WTC11 (cell line): ENCODE measurements around the gene BZW2.

Experiments used
- CREM ChIP-seq: sonication (generic); formaldehyde crosslinking; IDR thresholded peaks from 2 replicates; pipeline ENCODE4 v1.8.1; 2022; ENCODE audit warnings: mild to moderate bottlenecking, missing genetic modification reagents, moderate library complexity
- CTCF ChIP-seq: fragments of 200-600 bp; IDR thresholded peaks from 2 replicates; pipeline ENCODE4 v1.8.0; 2022; ENCODE audit warnings: antibody characterized with exemption
- FOXJ3 ChIP-seq: sonication (generic); formaldehyde crosslinking; IDR thresholded peaks from 2 replicates; pipeline ENCODE4 v1.9.0; 2021; ENCODE audit warnings: missing genetic modification reagents, mild to moderate bottlenecking, borderline replicate concordance
- IRF2 ChIP-seq: sonication (generic); formaldehyde crosslinking; IDR thresholded peaks from 2 replicates; pipeline ENCODE4 v1.8.0; 2022; ENCODE audit warnings: low read depth, missing genetic modification reagents, borderline replicate concordance
- NR1H2 ChIP-seq: sonication (generic); formaldehyde crosslinking; IDR thresholded peaks from 2 replicates; pipeline ENCODE4 v1.9.0; 2021; ENCODE audit warnings: mild to moderate bottlenecking, moderate library complexity, missing genetic modification reagents
- SMAD3 ChIP-seq: sonication (generic); formaldehyde crosslinking; IDR thresholded peaks from 2 replicates; pipeline ENCODE4 v1.8.0; 2022; ENCODE audit warnings: missing genetic modification reagents, mild to moderate bottlenecking, borderline replicate concordance
- USF2 ChIP-seq: sonication (generic); formaldehyde crosslinking; IDR thresholded peaks from 2 replicates; pipeline ENCODE4 v1.8.1; 2023; ENCODE audit warnings: mild to moderate bottlenecking, missing genetic modification reagents, moderate library complexity
- TF ChIP-seq, protein P1 (sequence below): sonication (generic); formaldehyde crosslinking; IDR thresholded peaks from 2 replicates; pipeline ENCODE4 v1.8.0; 2023; ENCODE audit warnings: mild to moderate bottlenecking, missing genetic modification reagents

- TF ChIP-seq, protein P1, sequence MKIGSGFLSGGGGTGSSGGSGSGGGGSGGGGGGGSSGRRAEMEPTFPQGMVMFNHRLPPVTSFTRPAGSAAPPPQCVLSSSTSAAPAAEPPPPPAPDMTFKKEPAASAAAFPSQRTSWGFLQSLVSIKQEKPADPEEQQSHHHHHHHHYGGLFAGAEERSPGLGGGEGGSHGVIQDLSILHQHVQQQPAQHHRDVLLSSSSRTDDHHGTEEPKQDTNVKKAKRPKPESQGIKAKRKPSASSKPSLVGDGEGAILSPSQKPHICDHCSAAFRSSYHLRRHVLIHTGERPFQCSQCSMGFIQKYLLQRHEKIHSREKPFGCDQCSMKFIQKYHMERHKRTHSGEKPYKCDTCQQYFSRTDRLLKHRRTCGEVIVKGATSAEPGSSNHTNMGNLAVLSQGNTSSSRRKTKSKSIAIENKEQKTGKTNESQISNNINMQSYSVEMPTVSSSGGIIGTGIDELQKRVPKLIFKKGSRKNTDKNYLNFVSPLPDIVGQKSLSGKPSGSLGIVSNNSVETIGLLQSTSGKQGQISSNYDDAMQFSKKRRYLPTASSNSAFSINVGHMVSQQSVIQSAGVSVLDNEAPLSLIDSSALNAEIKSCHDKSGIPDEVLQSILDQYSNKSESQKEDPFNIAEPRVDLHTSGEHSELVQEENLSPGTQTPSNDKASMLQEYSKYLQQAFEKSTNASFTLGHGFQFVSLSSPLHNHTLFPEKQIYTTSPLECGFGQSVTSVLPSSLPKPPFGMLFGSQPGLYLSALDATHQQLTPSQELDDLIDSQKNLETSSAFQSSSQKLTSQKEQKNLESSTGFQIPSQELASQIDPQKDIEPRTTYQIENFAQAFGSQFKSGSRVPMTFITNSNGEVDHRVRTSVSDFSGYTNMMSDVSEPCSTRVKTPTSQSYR (CRISPR knock-in tag): no peak
- TF ChIP-seq CTCF (no peak), NR1H2 (no peak), USF2 (CRISPR knock-in tag) (no peak), CREM (CRISPR knock-in tag) (no peak), FOXJ3 (CRISPR knock-in tag) (no peak), SMAD3 (CRISPR knock-in tag) (no peak), IRF2 (no peak)
These were observed 73.7 kb downstream of the BZW2 start for GRCh38 chr7:16719699-16720098.
